ENCODE data around the gene COLQ. TPM values are rescaled to one million over a fixed set of nuclear protein-coding genes. Genes with fewer than 3 reads are reported as not detected.

COLQ gene
- total RNA-seq, 6 experiments from 2014 or later = 0.17 to 0.54 (median 0.29) TPM

DNA sequence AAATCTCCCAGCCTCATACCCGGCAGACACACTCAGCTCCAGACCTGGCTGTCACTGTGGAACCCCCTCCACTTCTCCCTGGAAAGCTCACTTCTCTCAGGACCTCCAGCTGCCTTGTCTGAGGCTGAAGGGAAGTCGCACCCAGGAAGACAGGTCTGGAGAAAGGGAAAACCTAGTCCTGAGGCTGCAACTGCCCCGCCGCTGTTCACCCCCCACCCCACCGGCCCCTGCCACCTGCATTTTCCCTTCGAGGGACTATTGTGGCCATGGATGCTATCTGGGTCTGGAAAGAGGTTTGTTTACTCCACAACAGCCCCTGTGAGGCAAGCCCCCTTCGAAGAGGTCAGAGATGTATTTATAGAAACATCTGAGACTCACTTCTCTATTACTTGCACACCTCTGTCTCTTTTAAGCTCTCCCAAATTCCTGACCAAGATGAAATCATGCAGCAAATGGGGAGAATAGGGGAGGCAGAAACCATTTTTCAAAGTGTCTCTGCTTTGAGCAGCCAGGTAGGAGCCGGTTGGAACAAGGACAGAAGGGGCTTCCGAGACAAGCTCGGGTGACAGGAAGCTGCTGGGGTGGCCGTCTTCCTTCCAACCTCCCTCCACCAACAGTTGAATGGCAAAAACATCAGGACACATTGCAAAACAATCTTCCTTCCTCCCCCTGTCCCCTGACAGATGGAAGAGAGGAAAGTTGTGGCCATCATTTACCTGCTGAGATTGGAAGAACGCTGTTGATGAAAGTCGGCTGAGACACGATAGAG, 518 bp downstream of the COLQ start:
- Mint-ChIP-seq H3K4me3 (no peak overlapping the region), H3K27me3 (ENCODE audit: insufficient read depth) (peaks cover 11% of the 10 kb centered on the region), H3K36me3 (ENCODE audit: low read depth) (no peaks in the 10 kb centered on the region), H3K27ac (no peak overlapping the region), H3K9me3 (no peaks in the 10 kb centered on the region), H3K4me1 (ENCODE audit: low read depth) (peaks cover 6% of the 10 kb centered on the region; the same call in 1 of the 2 replicates)
- TF ChIP-seq, protein P1, sequence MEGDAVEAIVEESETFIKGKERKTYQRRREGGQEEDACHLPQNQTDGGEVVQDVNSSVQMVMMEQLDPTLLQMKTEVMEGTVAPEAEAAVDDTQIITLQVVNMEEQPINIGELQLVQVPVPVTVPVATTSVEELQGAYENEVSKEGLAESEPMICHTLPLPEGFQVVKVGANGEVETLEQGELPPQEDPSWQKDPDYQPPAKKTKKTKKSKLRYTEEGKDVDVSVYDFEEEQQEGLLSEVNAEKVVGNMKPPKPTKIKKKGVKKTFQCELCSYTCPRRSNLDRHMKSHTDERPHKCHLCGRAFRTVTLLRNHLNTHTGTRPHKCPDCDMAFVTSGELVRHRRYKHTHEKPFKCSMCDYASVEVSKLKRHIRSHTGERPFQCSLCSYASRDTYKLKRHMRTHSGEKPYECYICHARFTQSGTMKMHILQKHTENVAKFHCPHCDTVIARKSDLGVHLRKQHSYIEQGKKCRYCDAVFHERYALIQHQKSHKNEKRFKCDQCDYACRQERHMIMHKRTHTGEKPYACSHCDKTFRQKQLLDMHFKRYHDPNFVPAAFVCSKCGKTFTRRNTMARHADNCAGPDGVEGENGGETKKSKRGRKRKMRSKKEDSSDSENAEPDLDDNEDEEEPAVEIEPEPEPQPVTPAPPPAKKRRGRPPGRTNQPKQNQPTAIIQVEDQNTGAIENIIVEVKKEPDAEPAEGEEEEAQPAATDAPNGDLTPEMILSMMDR (IDR thresholded peaks at IDR 0.05) = no peak
- no peak for DNase-seq

DNA sequence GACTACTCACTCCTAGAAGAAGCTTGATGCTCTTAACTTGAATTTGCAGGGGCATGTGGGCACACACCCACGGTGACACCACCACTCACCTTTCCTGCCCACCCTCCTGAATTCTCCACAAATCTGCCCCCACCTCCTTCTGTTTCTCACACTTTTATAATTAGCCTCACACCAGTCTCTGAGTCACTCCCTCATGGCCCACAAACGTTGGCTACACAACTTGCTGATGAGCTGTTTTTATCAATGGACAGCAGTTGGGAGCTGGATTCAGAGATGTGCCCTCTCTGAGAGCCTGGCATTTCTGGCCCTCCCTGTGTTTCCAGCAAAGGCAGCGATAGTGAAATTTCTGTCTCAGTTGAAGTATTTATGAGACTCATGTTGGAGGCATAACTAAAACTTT, 1.3 kb downstream of the COLQ start:
- Mint-ChIP-seq H3K4me3 (no peak overlapping the region), H3K9me3 (no peaks in the 10 kb centered on the region), H3K4me1 (ENCODE audit: low read depth) (peaks cover 6% of the 10 kb centered on the region; the same call in 1 of the 2 replicates), H3K36me3 (ENCODE audit: low read depth) (no peaks in the 10 kb centered on the region), H3K27ac (no peak overlapping the region), H3K27me3 (ENCODE audit: insufficient read depth) (peaks cover 9% of the 10 kb centered on the region)
- TF ChIP-seq, protein P1 (IDR thresholded peaks at IDR 0.05) = no peak
- no peak for DNase-seq

DNA sequence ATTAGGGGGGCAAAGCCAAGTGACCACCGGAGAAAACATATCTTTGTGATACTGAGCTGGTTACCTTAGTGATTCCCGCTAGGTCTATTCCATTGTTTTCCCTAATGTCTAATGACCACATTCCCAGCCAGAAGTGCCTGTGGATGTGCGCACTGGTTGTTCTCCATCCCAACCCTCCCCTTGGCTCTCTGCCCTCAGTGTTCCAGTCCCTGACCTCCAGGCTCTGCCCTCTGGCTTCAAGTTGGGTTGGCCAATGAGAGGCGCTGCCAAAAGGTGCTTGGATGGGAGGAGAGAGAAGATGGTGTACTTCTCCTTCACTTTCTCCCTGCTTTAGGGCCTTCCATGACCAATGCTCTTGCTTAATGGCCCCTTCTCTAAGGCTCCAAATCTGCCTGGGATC, 2.4 kb downstream of the COLQ start:
- Mint-ChIP-seq H3K4me1 (ENCODE audit: low read depth) (peaks cover 6% of the 10 kb centered on the region; the same call in 1 of the 2 replicates), H3K4me3 (no peak overlapping the region), H3K27me3 (ENCODE audit: insufficient read depth) (peaks cover 13% of the 10 kb centered on the region), H3K36me3 (ENCODE audit: low read depth) (no peaks in the 10 kb centered on the region), H3K27ac (no peak overlapping the region), H3K9me3 (no peaks in the 10 kb centered on the region)
- DNase-seq = no peak
- TF ChIP-seq, protein P1 (IDR thresholded peaks at IDR 0.05) = no peak

DNA sequence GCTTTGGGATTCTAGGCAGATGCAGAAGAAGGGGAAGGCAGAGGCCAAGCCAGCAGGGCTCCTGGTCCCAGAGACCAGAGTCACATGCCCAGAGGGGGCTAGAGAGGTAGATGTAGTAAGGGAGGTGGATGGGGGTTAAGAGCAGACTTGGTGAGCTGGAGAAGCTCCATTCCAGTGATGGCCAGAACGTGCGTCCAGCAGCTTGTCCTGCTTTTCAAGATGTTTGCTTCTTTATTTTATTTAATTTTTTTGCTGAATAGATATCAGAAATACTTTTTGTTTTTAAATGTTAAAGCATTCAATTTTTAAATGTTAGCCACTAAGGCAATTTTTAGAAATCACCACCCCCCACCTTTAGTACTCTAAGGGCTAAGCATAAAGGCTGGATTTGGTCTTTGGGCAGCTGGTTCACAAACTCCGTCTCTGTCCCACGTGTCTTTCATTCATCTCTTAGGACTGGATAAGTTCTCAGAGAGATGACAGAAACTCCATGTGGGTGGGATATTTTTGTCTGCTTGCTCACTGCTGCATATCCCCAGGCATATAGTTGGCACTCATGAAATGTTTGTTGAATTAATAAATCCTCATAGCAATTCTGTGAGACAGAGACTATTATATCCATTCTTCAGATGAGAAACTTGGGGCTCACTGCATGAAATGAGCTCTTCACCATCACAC, 6.7 kb downstream of the COLQ start:
- Mint-ChIP-seq H3K9me3 (no peaks in the 10 kb centered on the region), H3K4me3 (no peak overlapping the region), H3K36me3 (ENCODE audit: low read depth) (no peaks in the 10 kb centered on the region), H3K4me1 (ENCODE audit: low read depth) (no peaks in the 10 kb centered on the region), H3K27me3 (ENCODE audit: insufficient read depth) (peaks cover 30% of the 10 kb centered on the region), H3K27ac (no peak overlapping the region)
- DNase-seq = peak; percentile 3
- TF ChIP-seq, protein P1 (IDR thresholded peaks at IDR 0.05) = no peak

DNA sequence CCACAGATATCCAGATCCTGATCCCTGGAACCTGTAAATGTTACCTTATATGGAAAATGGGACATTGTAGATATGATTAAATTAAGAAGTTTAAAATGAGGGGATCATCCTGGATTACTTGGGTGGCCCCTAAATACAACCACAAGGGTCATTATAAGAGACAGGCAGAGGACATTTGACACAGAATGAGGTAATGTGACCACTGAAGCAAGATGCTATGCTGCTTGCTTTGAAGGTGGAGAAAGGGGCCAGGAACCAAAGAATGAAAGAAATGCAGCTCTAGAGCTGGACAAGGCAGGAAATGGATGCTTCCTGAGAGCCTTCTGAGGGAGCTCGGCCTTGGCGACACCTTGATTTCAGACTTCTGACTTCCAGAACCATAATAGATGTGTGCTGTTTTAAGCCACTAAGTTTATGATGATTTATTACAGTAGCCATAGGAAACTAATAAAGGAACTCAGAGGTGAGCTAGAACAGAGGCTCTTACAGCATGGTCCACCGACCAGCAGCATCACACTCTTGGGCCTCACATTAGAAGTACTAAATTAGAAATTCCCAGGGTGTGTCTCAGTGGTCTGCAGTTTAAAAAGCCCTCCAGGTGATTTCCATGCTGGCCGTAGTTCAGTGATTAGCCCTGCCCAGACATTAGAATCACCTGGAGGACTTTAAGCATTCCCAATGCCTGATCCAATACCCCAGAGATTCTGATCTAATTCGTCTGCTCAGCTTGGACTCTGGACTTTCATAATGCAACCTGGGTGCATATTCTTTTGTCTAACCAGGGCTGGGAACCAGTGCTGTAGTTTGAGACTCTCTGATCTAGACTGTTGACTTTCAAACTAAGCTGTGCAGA, 7.5 kb downstream of the COLQ start:
- H3K9me3 Mint-ChIP-seq = no peaks in the 10 kb centered on the region
- no peak for DNase-seq
- TF ChIP-seq, protein P1 (IDR thresholded peaks at IDR 0.05) = no peak
- H3K27ac Mint-ChIP-seq = no peak overlapping the region
- no peak overlapping the region for H3K4me3 Mint-ChIP-seq
- no peaks in the 10 kb centered on the region for H3K4me1 Mint-ChIP-seq (ENCODE audit: low read depth)
- no peaks in the 10 kb centered on the region for H3K36me3 Mint-ChIP-seq (ENCODE audit: low read depth)
- H3K27me3 Mint-ChIP-seq (ENCODE audit: insufficient read depth) = peaks cover 32% of the 10 kb centered on the region
